HL-60/S4 (cell line): ENCODE data around the gene F7.

Source experiments
- in situ Hi-C: fragments of 300-500 bp; cut with MboI; formaldehyde crosslinking; loops from 2 replicates; pipeline ENCODE4 v1.14.3; 2022; ENCODE audit warnings: low sequenced_read_pairs

The F7 gene

DNA sequence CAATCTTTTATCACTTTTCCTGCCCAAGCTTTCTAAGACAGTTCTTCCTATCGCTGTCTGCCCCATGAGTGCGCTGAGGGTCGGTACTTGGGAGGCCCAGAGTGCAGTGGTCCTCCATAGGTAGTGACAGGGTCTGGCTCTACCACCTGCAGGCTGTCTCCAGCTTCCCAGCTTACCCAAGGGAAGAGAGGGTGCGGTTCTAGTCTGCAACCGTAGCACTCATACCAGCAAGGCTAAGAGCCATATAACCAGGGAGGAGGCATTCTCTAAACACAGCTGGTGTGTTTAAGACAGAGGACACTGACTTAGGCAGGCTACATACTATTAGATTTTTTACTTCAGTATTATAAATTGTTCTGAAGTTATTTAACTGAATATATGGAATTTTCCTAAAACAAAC lies 61.1 kb downstream of the F7 start:
- in situ Hi-C loops = no loop called here

DNA sequence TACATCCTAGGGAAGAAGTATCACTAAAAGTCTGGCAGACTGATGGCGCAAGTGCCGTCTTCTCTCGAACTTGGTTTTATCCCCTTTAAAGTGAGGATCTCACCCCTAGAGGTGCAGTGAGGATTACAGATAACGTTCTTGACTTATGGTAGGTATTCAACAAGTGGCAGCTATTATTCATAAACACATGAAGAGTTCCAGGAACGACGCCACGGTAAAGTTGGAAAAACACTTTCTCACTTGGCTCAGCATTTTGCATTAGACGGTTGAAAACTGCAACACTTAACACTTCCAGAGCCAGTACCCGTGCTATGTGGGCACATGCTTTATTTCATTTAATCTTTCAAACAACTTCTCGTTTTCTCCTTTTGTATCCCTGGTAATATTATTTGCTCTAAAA lies 61.6 kb downstream of the F7 start:
- in situ Hi-C loops = no loop called here

DNA sequence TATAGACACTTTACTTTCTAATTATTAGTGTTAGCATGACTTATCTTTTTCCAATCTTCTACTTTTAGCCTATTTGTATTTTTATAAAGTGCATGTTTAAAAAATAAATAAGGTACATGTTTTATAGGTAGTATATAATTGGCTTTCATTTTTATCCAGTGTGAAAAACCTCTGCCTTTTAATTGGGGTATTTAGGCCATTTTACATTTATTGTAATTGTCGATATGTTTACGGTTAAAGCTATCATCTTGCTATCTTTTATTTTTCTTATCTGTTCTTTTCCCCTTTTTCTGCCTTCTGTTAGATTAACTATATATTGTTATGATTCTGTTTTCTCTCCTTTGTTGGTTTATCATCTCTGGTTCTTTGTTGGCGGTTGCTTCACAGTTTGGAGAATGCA lies 62.0 kb downstream of the F7 start:
- in situ Hi-C loops = no loop called here

DNA sequence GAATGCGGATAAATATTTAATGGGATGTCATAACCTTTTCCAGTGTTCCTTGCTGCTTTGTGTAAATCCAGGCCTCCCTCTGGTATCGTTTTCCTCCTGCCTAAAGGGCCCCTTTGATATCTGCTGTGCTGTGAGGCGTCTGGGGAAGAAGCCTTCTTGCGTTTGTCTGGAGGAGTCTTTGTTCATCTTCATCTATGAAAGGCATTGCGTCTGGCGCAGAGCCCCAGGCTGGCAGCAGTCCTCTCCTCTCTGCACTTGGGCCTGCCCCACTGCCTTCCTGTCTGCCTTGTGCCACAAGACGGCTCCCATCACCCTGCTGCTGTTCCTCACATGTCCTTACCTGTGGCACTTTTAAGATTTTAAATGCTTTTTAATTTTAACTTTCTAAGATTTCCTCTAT lies 62.6 kb downstream of the F7 start:
- in situ Hi-C loops = no loop called here

GRCh38 chr13:113169277-113170272 lies 64.0 kb downstream of the F7 start:
- in situ Hi-C loops = no loop called here
